Ovary (tissue), 3 donors: ENCODE results near the gene HNRNPDL.

Experiments
- POLR2A ChIP-seq: fragments of 450-650 bp; IDR thresholded peaks from one replicate; pipeline ENCODE4 v1.6.1; 2017; ENCODE audit warnings: antibody characterized with exemption, mild to moderate bottlenecking, moderate library complexity
- TF ChIP-seq, protein P1 (sequence below), 3 donors: fragments of 450-650 bp in 2 of 3; fragments of 200-600 bp in 1 of 3; IDR thresholded peaks; one replicate each; pipeline versions ENCODE4 v1.5.1 to v1.8.0; 2016 to 2022; ENCODE audit warnings: antibody characterized with exemption in 3 of 3, mild to moderate bottlenecking in 1 of 3
- donor health status: DM: no; HTN: no; CAD: no.

DNA sequence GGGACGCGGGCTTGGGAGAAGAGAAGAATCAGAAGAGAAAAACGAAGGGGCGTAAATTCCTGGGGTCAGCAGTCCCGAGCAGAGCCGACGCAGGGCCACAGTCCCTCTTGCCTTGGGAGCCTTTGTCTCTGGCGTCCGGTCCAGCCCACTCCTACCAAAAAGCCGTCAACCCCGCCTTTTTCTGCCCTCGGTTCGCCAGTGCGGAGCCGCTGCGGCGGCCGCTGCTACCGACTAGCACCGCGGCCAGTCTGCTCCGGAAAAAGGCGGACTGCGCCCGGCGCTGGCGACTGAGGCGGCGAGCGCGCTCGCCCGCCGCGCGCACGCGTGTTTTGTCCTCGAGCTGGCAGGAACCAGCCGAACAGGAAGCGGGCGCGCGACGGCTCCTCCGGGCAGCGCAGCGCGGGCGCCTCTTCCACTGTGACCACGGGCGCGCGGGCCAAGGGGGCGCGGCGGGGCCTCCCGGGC is 502 bp downstream of the HNRNPDL start:
- TF ChIP-seq, protein P1, sequence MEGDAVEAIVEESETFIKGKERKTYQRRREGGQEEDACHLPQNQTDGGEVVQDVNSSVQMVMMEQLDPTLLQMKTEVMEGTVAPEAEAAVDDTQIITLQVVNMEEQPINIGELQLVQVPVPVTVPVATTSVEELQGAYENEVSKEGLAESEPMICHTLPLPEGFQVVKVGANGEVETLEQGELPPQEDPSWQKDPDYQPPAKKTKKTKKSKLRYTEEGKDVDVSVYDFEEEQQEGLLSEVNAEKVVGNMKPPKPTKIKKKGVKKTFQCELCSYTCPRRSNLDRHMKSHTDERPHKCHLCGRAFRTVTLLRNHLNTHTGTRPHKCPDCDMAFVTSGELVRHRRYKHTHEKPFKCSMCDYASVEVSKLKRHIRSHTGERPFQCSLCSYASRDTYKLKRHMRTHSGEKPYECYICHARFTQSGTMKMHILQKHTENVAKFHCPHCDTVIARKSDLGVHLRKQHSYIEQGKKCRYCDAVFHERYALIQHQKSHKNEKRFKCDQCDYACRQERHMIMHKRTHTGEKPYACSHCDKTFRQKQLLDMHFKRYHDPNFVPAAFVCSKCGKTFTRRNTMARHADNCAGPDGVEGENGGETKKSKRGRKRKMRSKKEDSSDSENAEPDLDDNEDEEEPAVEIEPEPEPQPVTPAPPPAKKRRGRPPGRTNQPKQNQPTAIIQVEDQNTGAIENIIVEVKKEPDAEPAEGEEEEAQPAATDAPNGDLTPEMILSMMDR (IDR thresholded peaks at IDR 0.05) = no peak
- no peak for TF ChIP-seq POLR2A
